Muscle layer of colon (tissue), 2 donors: ENCODE results near the gene TNS3.

Experiments used
- H3K27ac ChIP-seq: one replicate; pipeline ENCODE4 v1.7.0; 2013; ENCODE audit warnings: low read depth, mild to moderate bottlenecking, low read length, moderate library complexity
- H3K27me3 ChIP-seq, 2 donors: one replicate each; pipeline ENCODE4 v1.7.0; 2013; ENCODE audit warnings: low read length in 2 of 2, mild to moderate bottlenecking in 2 of 2; ENCODE audit not compliant: insufficient read depth in 2 of 2, control insufficient read depth in 1 of 2
- H3K36me3 ChIP-seq: one replicate; pipeline ENCODE4 v1.7.0; 2013; ENCODE audit warnings: mild to moderate bottlenecking, low read length; ENCODE audit not compliant: insufficient read depth
- H3K4me1 ChIP-seq: one replicate; pipeline ENCODE4 v1.7.0; 2013; ENCODE audit warnings: mild to moderate bottlenecking, low read length; ENCODE audit not compliant: insufficient read depth
- H3K4me3 ChIP-seq, 2 donors: one replicate each; pipeline ENCODE4 v1.7.0; 2013; ENCODE audit warnings: low read length in 2 of 2, low read depth in 1 of 2, mild to moderate bottlenecking in 1 of 2, moderate library complexity in 1 of 2
- H3K9ac ChIP-seq: one replicate; pipeline ENCODE4 v1.7.0; 2013; ENCODE audit warnings: low read length
- H3K9me3 ChIP-seq: one replicate; pipeline ENCODE4 v1.7.0; 2013; ENCODE audit warnings: mild to moderate bottlenecking, low read length
- donor health status: abdominal sarcoma.
- donor health status: Adenocarcinoma of cecum.

TNS3 gene

DNA sequence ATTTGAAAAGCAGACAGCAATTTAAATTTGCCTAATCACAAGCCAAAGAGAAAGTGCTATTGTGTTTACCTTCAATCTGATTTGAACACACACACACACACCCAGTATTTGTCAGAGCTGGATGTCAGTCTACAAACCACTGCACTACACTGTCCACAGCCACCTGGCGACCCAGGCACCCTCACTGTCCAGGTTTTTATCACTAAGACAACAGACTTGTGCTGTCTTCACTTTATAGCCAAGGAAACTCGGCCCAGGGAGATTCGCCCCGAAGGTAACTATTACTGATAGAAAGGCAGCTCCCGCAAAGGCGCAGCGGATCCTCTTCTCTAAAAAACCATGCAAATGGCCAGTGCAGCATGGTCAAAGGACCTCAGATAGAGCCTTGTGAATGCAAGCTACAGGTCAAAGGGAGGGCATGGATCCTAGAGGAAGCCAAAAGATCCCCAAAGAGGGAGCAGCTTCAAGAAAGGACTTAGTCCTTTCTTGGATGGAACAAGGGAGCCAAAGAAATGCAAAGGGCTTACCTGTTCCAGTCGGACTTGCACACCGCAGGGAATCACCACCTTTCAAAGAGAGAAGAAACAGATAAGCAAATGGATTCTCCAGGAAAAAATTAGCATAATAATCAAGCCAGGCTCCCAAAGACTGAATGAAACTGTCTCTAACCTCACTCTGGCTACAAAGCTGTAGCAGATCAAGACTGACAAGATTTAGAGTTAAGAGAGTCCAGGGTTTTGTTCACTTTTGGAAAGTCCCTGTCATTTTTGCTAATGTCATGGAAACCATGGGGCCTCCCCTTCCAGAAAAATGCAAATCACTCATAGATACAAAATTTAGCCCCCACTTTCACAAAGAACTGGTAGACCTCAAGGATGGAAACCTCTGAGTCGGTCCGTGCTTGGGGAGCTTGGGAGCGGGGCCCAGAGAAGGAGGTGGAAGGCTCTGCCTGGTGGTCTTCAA, 101.1 kb downstream of the TNS3 start:
- Histone ChIP-seq H3K36me3 (no peaks in the 10 kb centered on the region), H3K27ac (no peak overlapping the region), H3K4me1 (peaks cover 14% of the 10 kb centered on the region)

DNA sequence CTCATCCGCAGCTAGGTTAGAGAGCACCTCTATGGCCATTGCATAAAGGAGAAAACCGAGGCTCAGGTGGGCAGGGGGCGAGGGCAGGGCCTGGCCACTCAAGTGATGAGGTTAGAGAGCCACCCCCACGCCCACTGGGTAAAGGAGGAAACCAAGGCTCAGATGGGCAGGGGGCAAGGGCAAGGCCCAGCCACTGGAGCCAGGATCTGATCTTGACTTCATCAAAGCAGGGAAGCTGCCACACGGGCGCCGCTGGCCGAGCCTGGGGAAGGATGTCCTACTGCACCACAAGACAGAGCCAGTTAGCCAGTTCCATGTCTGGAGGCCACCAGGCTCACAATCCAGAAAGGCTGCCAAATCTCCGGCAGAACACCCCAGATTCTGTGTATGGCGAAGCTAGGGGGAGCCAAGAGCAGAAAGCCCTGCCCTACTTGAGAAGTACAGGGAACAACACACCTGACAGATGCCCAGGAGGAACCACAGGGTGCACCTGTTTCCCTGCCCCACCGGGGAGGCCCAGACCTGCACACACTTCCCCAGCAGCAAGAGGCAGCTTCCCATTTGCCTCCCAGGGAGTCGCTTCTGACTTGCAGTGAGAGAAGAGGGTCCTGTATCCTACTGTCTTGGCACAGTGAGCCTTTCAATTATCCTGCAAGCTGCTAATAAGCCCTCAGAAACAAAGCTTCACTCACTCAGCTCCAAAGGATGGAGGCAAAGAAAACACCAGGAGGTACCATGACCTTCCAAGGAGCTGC, 101.9 kb downstream of the TNS3 start:
- Histone ChIP-seq H3K4me1 (peaks cover 14% of the 10 kb centered on the region), H3K9me3 (no peaks in the 10 kb centered on the region), H3K9ac (no peak overlapping the region), H3K4me3 (no peak overlapping the region), H3K36me3 (no peaks in the 10 kb centered on the region), H3K27ac (no peak overlapping the region), H3K27me3 (no peaks in the 10 kb centered on the region)

More for the DNA sequence above, 101.1 kb downstream of the TNS3 start:
- Histone ChIP-seq H3K9me3 (no peaks in the 10 kb centered on the region), H3K9ac (no peak overlapping the region), H3K4me3 (no peak overlapping the region), H3K27me3 (no peaks in the 10 kb centered on the region)

DNA sequence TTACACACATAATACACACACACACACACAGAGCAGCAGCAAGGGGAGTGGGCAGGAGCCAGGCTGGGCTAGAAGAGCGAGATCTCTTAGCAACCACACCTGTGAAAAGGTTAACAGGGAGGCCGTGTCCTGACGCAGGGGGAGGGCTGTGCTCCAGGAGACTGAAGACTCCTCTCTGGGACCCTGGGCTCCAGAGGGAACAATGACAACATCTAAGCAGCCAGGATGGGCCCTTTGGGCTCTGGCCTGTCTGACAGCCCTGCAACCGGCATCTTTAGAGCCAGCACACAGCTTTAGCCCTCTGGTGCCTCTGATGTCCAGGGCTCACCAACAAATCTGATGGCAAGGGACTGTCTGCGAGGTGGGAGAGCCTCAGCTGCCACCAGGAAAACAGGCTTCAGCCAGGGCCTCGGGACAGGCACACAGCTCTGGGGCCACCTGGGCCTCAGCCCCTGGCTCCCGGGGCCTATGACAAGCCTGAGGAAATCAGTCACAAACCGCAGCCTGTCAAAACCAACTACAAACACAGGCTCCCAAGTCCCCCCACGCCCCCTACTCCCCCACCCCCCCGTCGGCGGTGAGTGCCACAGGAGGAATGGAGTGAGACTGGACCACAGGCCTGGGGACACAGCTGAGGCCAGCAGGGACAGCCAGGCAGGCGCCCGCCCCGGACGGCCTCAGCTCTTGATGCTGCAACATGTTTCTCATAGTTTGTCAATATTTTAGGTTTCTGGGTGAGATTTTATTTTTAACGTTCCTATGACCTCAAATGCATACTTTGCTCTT, 102.8 kb downstream of the TNS3 start:
- Histone ChIP-seq H3K9ac (no peak overlapping the region), H3K4me1 (peaks cover 14% of the 10 kb centered on the region), H3K27ac (no peak overlapping the region)

DNA sequence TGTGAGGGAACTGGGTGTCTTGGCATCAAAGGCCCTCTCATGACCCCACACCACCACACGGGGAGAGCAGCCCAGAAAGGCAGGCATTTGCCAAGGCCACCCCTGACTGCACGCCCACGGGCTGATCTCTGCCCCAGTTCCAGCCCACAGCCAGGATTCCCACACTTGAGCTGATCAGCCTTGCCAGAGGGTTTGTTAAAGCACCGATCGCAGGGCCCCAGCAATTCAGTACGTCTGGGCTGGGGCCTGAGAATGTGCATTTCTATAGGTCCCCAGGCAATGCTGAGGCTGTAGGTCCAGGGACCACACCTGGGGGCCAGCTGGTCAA, 103.9 kb downstream of the TNS3 start:
- no peak overlapping the region for H3K27ac ChIP-seq
- no peaks in the 10 kb centered on the region for H3K36me3 ChIP-seq
- no peaks in the 10 kb centered on the region for H3K9me3 ChIP-seq
- no peak overlapping the region for H3K4me3 ChIP-seq
- no peak overlapping the region for H3K9ac ChIP-seq
- H3K27me3 ChIP-seq: no peaks in the 10 kb centered on the region
- peaks cover 14% of the 10 kb centered on the region for H3K4me1 ChIP-seq

More for the DNA sequence above, 102.8 kb downstream of the TNS3 start:
- Histone ChIP-seq H3K36me3 (no peaks in the 10 kb centered on the region), H3K27me3 (no peaks in the 10 kb centered on the region), H3K4me3 (no peak overlapping the region), H3K9me3 (no peaks in the 10 kb centered on the region)

DNA sequence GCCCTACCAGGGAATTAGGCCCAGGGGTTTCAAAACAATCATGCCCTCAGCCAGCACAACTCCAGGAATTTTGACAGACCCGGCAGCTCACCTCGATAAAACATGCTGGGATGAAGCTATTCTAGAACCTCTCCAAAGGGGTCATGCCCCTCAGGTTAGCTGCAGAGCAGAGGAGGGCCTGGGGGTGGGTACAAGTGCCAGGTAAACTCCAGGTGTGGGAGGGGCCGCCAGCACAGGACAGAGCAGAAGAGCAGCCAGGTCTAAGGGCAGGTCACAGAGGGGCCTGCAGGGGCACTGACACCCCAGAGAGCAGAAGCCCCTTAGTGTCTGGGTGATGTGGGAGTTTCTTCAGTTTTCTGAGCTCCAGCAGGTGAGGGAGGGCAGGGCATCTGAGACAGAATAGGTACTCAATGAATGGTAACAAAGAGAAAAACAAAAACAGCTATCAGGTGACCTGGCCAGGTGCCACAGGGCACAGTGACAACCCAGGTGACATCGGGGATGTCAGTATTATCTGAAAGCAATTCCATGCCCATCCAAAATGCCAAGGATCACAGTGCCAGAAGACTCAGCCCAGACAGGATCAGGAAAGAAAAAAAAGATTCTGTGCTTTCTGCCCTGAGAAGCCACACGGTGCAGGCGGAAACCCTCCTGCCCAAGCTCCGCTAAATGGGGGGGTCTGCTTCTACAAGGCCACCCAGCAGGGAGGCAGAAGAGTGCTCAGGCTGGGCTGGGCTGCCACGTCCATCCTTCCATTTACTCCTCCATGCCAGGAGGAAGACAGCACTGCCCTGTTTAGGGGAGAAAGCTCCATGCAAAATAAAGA, 104.5 kb downstream of the TNS3 start:
- no peak overlapping the region for H3K27ac ChIP-seq
- no peaks in the 10 kb centered on the region for H3K36me3 ChIP-seq
- H3K9me3 ChIP-seq: no peaks in the 10 kb centered on the region
- H3K9ac ChIP-seq: no peak overlapping the region
- no peak overlapping the region for H3K4me3 ChIP-seq
- H3K27me3 ChIP-seq: no peaks in the 10 kb centered on the region
- peaks cover 9% of the 10 kb centered on the region for H3K4me1 ChIP-seq

DNA sequence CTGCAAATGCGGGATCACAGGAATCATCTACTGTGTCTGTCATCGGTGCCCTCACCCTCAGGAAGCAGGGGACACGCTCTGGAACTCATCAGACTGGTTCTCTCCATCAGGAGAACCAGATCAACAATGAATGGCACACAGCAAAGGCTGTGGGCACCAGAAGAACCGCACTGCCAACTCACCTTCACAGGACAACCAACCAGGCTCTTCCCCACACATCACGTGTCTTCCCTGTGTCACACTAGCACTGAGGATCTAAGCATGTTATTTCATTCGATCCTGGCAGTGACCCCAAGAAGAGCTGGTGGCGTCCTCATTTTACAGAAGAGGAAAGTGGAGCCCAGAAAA, 106.1 kb downstream of the TNS3 start:
- Histone ChIP-seq H3K4me1 (no peaks in the 10 kb centered on the region), H3K36me3 (no peaks in the 10 kb centered on the region), H3K9me3 (no peaks in the 10 kb centered on the region), H3K27ac (no peak overlapping the region), H3K27me3 (no peaks in the 10 kb centered on the region), H3K9ac (no peak overlapping the region), H3K4me3 (no peak overlapping the region)

DNA sequence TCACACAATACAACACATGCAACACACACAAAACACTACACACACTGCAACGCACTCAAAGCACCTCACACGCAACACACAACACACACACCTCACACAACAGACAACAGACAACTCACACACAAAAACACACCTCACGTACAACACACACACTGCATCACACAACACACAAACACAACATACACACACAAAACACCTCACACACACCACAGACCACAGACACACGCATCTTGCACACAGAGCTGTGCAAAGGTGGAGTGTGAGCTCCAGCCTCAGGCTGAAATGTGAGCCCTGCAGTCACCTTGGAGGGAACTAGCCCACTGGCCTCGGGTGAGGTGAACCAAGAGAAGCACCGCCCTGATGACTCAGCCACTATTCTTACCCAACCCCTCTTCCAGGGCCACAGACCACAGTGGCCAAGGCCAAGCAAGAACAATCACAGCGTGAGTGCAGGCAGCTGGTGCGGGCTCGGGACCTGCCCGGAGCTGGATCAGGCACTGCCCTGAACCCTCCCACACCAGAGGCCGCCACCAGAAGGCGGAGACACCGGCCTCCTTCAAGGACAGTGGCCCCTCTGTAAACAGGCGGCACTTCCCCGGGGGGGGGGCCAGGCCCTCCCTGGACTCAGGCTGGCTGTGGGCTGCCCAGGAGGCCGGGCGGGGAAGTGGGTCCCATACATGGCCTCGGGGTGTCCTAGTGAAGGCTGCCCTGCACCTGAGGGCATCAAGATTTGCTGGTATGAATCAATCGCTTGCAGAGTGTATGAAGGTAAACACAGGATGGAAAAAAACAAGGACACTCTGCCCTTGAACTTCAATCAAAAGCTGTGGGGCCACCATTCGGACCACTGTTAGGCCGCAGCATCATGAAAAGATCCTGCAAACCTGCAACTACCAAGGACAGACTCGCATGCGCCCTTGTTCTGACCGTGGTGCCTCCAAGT, 106.7 kb downstream of the TNS3 start:
- Histone ChIP-seq H3K4me1 (no peaks in the 10 kb centered on the region), H3K4me3 (no peak overlapping the region), H3K9ac (no peak overlapping the region), H3K27me3 (no peaks in the 10 kb centered on the region), H3K27ac (no peak overlapping the region), H3K36me3 (no peaks in the 10 kb centered on the region), H3K9me3 (no peaks in the 10 kb centered on the region)

DNA sequence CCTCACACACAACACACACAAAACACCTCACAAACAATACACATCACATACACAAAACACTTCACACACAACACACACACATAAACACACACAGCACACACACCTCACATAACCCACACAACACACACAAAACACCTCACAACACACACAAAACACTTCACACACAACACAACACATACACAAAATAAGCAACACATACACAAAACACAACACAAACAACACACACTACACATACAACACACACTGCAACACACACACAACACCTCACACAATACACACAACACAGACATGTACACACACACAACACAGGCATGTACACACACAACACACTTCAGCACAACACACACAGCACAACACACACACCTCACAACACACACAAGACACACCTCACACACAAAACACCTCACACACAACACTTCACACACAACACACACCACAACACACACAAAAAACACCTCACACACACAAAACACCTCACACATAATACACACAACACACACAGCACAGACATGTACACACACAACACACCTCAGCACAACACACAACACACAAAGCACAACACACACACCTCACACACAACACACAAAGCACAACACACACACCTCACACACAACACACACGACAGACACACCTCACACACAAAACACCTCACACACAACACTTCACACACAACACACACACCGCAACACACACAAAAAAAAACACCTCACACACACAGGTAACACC, 107.5 kb downstream of the TNS3 start:
- H3K9me3 ChIP-seq: no peaks in the 10 kb centered on the region
- H3K4me1 ChIP-seq: no peaks in the 10 kb centered on the region
- no peaks in the 10 kb centered on the region for H3K27me3 ChIP-seq
- H3K9ac ChIP-seq: no peak overlapping the region
- H3K27ac ChIP-seq: no peak overlapping the region
- no peaks in the 10 kb centered on the region for H3K36me3 ChIP-seq
- H3K4me3 ChIP-seq: no peak overlapping the region

DNA sequence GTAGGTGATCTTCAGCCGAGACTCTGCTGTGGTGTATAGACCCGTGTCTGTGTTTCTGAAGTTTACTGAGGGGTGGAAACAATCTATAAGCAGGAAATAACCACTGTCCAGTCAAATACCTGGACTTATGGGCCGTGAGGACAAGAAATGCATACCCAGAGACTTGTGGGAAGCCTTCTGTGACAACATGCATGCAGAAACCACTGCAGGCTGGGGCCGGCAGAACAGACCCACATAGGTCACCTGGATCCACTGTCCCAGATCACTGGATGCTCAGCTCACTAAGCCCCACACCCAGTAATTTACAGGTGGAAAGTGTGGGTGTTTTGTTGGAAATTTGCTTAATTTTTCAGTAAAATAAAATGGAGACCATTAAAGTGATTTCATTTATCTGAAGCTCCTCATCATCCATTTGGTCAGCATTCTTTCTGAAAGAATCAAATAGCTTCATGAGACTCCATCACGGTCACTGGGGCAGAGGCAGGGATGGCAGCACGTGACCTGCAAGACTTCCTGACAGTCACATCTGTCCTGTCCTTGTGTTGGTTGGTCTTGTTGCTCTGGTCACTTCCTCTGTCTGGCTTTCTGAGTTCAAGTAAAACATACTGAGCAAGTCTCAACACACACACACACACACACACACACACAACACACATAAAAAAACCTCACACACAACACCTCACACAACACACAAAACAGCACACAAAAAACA, 108.3 kb downstream of the TNS3 start:
- Histone ChIP-seq H3K36me3 (no peaks in the 10 kb centered on the region), H3K4me1 (no peaks in the 10 kb centered on the region), H3K9me3 (no peaks in the 10 kb centered on the region), H3K27me3 (no peaks in the 10 kb centered on the region), H3K9ac (no peak overlapping the region), H3K27ac (no peak overlapping the region), H3K4me3 (no peak overlapping the region)
